ENCODE measurements around the gene DENND4B.

Gene DENND4B

DNA sequence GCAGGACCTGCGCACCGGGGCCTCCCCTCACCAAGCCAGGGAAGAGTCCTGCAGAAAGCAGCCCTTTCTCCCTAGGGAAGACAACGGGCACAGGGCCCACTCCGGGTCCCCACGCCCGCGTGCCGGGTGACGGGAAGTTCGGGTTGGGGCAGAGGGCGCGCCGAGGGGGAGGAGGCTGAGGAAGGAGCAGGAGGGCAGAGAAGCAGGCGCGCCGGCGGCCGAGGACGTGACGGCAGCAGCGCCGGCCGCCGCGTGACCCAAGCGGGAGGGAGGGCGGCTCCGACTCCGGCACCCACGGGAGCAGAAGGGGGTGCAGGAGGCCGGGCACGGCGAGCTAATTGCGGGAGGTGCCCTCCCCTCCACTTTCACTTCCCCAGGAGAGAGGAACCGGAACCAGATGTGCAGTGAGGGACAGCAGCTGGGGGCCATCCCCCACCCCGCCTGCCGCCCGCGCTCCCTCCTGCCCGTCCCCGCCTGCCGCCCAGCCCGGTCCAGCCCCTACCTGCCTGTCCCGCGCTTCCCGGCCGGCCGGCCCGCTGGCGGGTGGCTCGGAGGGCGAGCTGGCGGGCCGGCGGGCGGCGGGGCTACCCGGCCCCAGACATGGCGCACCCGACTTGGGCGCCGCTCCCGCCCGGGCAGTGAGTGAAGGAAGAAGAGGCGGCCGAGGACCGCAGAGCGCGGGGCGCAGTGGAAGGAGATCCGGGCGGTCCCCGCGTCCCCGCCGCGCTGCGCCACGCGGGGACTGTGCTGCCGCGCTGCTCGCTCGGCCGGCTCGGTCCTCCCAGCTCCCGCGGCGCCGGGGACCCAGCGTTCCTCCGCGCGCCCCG is 510 bp downstream of the DENND4B start:
- no peak for DNase-seq (ENCODE audit: low spot score)

GRCh38 chr1:153945131-153945794 is 1.3 kb downstream of the DENND4B start:
- DNase-seq (ENCODE audit: low spot score): no peak

DNA sequence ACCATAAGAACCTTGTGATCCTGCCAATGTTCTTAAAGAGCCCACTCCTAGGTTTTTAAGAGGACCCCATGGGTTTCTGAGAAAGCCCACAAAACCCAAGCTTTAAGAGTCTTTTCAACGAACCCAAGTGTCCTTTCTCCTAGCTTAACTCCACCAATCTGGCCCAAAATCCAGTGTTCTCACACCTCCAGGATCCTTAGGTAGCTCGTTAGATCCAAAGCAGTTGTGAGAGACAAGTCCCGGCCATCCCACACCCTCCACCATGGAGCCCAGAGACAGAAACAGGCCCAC is 1.7 kb downstream of the DENND4B start:
- no peak for DNase-seq (ENCODE audit: low spot score)

GRCh38 chr1:153944005-153944826 is 2.3 kb downstream of the DENND4B start:
- DNase-seq (ENCODE audit: low spot score): no peak

GRCh38 chr1:153942766-153943549 is 3.6 kb downstream of the DENND4B start:
- no peak for DNase-seq (ENCODE audit: low spot score)

GRCh38 chr1:153941826-153942725 is 4.4 kb downstream of the DENND4B start:
- no peak for DNase-seq (ENCODE audit: low spot score)

GRCh38 chr1:153940756-153941155 is 5.8 kb downstream of the DENND4B start:
- no peak for DNase-seq (ENCODE audit: low spot score)

GRCh38 chr1:153939476-153939875 is 7.0 kb downstream of the DENND4B start:
- DNase-seq (ENCODE audit: low spot score): no peak

DNA sequence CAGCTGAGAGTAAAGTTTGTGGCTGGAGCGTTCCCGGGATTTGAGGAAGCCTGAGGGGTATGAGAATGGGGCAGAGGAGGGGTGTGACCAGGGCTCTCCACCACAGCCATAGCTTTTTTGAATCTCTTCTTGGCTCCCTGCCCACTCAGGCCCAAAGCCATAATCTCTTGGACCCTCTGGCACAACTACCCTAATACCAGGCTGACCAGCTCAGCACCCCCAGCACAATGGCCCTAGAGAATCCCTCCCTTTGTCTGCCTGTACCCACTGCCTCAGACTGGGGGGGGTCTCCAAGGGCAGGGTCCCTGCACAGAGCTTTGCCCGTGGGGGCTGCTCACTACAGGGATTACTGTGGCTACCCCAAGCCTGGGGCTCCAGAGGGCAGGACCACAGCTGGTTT is 7.5 kb downstream of the DENND4B start:
- no peak for DNase-seq (ENCODE audit: low spot score)

- DNase-seq (ENCODE audit: low spot score): no peak
Measured at GRCh38 chr1:153937331-153937730, 9.2 kb downstream of the DENND4B start.

- no peak for DNase-seq (ENCODE audit: low spot score)
Measured at GRCh38 chr1:153936011-153936802, 10.3 kb downstream of the DENND4B start.

- no peak for DNase-seq (ENCODE audit: low spot score)
Measured at GRCh38 chr1:153934746-153935145, 11.8 kb downstream of the DENND4B start.

- DNase-seq (ENCODE audit: low spot score): no peak
Measured at GRCh38 chr1:153933955-153934354, 12.6 kb downstream of the DENND4B start.

GRCh38 chr1:153933430-153933829 is 13.1 kb downstream of the DENND4B start:
- DNase-seq (ENCODE audit: low spot score): no peak

GRCh38 chr1:153932156-153933131 is 14.1 kb downstream of the DENND4B start:
- no peak for DNase-seq (ENCODE audit: low spot score)

DNA sequence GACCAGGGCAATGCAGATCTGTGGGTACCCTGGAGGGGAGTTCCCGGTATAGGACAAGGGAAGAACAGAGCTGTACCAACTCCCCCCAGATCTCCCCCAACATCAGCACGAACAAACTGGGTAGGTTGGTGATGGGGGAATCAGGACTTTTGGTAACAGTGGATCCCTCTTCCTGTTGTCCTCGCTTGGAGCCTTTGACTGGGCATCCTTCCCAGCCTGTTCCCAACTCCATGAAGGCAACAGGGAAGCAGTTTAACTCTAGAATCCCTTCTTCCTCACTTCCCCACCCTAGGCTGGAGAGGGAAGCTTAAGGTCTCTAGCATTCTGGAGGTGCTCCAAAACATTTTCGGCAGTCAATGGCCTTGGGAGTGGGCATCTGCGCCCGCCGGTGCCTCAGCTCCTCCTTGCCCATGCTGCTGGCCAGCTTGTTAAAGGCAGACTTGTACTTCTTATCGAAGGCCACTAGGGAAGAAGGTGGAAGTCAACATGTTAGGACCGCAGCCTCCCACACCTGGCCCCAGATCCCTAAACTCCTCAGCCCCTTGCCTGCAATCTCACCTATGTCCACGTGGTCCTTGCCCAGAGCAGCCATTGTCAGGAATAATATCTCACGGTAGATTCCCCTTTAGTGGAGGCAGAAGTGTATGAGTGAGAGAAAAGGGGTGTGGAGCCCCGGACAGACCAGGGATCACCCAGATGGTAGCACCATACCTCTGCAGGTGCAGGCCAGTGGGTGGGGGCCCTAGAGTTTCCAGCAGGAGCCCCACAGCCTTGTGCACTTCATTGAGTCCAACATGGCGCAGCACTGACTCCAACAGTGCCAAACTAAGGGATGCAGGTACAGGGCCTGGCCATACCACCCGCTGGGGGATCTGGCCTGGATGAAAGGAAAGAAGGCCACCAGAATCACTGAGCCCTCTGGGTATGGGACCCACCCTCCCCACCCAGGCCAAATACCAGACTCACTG is 16.3 kb downstream of the DENND4B start:
- no peak for DNase-seq (ENCODE audit: low spot score)

GRCh38 chr1:153929426-153929825 is 17.1 kb downstream of the DENND4B start:
- DNase-seq (ENCODE audit: low spot score): no peak

All from SK-N-DZ (cell line).